ENCODE data around the gene CLOCK. TPM values are rescaled to one million over a fixed set of nuclear protein-coding genes. Genes with fewer than 3 reads are reported as not detected.

CLOCK gene
- total RNA-seq, 2 experiments from 2014 or later = 8.2 to 8.8 TPM

GRCh38 chr4:55498051-55498450, 48.7 kb downstream of the CLOCK start:
- ChIA-PET POLR2A (no interaction called here), CTCF (no interaction called here)
- peaks cover 3% of the 10 kb centered on the region for H3K4me1 Mint-ChIP-seq (ENCODE audit: low read depth)
- no peaks in the 10 kb centered on the region for H3K9me3 Mint-ChIP-seq
- DNase-seq = no peak
- no peak for ATAC-seq
- no peaks in the 10 kb centered on the region for H3K27me3 Mint-ChIP-seq
- TF ChIP-seq, protein P1, sequence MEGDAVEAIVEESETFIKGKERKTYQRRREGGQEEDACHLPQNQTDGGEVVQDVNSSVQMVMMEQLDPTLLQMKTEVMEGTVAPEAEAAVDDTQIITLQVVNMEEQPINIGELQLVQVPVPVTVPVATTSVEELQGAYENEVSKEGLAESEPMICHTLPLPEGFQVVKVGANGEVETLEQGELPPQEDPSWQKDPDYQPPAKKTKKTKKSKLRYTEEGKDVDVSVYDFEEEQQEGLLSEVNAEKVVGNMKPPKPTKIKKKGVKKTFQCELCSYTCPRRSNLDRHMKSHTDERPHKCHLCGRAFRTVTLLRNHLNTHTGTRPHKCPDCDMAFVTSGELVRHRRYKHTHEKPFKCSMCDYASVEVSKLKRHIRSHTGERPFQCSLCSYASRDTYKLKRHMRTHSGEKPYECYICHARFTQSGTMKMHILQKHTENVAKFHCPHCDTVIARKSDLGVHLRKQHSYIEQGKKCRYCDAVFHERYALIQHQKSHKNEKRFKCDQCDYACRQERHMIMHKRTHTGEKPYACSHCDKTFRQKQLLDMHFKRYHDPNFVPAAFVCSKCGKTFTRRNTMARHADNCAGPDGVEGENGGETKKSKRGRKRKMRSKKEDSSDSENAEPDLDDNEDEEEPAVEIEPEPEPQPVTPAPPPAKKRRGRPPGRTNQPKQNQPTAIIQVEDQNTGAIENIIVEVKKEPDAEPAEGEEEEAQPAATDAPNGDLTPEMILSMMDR (IDR thresholded peaks at IDR 0.05) = no peak
- H3K36me3 Mint-ChIP-seq (ENCODE audit: low read depth) = peaks cover 22% of the 10 kb centered on the region
- no peak overlapping the region for H3K27ac Mint-ChIP-seq
- intact Hi-C loops (cut with micrococcal nuclease) = no loop called here
- H3K4me3 Mint-ChIP-seq = no peak overlapping the region

DNA sequence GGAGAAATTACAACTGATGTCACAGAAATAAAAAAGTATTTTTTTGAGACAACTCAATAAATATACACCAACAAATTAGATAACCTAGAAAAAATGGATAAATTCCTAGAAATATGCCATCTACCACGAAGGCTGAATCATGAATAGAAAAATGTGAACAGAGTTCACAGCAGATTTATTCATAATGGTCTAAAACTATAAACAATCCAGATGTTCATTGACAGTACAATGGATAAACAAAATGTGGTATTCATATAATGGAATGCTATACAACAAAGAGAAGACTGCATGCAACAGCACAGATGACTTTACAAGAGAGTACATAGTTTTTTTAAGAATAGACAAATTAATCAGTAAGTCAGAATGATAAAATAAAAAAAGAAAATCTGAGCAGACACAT, 55.2 kb downstream of the CLOCK start:
- Mint-ChIP-seq H3K27ac (no peak overlapping the region), H3K9me3 (no peaks in the 10 kb centered on the region), H3K36me3 (ENCODE audit: low read depth) (peaks cover 15% of the 10 kb centered on the region), H3K4me1 (ENCODE audit: low read depth) (peaks cover 2% of the 10 kb centered on the region), H3K27me3 (no peaks in the 10 kb centered on the region), H3K4me3 (no peak overlapping the region)
- TF ChIP-seq, protein P1 (IDR thresholded peaks at IDR 0.05) = no peak
- intact Hi-C loops (cut with micrococcal nuclease) = no loop called here
- no peak for DNase-seq
- ATAC-seq = no peak
- CTCF ChIA-PET = no interaction called here
- POLR2A ChIA-PET = no interaction called here

- Mint-ChIP-seq H3K9me3 (no peaks in the 10 kb centered on the region), H3K27me3 (no peaks in the 10 kb centered on the region), H3K4me3 (no peak overlapping the region), H3K4me1 (ENCODE audit: low read depth) (peaks cover 2% of the 10 kb centered on the region), H3K36me3 (ENCODE audit: low read depth) (peaks cover 4% of the 10 kb centered on the region), H3K27ac (no peak overlapping the region)
- TF ChIP-seq, protein P1 (IDR thresholded peaks at IDR 0.05) = no peak
- CTCF ChIA-PET = interaction anchor here (0.7 kb wide), 1 partner anchor 11 kb away, joined by 3 read pairs; no protein-coding TSS in a partner anchor
- intact Hi-C loops (cut with micrococcal nuclease) = no loop called here
- ATAC-seq (no peak), DNase-seq (no peak)
- POLR2A ChIA-PET = no interaction called here
These were observed 58.0 kb downstream of the CLOCK start for GRCh38 chr4:55488716-55489115.

DNA sequence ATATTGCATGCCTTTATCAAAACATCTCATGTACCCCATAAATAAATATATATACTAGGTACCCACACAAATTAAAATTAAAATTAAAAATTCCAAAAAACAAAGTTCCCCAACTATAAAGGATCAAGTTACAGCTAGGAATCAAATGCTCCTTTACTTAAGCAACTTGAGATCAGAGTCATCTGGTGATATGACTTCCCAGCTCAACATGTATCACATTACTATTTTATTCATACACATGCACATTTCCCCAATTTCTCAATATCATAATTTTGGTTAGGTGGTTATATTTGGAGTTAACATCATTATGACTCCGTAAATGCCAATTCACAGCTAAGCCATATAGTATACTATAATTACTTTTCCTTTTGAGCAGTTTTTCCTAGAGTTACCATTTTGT, 60.9 kb downstream of the CLOCK start:
- no peak overlapping the region for H3K27ac Mint-ChIP-seq
- no peaks in the 10 kb centered on the region for H3K9me3 Mint-ChIP-seq
- no peak overlapping the region for H3K4me3 Mint-ChIP-seq
- POLR2A ChIA-PET = no interaction called here
- ATAC-seq = no peak
- TF ChIP-seq, protein P1 (IDR thresholded peaks at IDR 0.05) = no peak
- no peaks in the 10 kb centered on the region for H3K4me1 Mint-ChIP-seq (ENCODE audit: low read depth)
- intact Hi-C loops (cut with micrococcal nuclease) = no loop called here
- CTCF ChIA-PET = no interaction called here
- no peaks in the 10 kb centered on the region for H3K27me3 Mint-ChIP-seq
- no peak for DNase-seq
- H3K36me3 Mint-ChIP-seq (ENCODE audit: low read depth) = peaks cover 7% of the 10 kb centered on the region

- DNase-seq (no peak), ATAC-seq (no peak)
- Mint-ChIP-seq H3K9me3 (no peaks in the 10 kb centered on the region), H3K27ac (no peak overlapping the region), H3K4me3 (no peak overlapping the region), H3K36me3 (ENCODE audit: low read depth) (peaks cover 4% of the 10 kb centered on the region), H3K27me3 (no peaks in the 10 kb centered on the region), H3K4me1 (ENCODE audit: low read depth) (no peaks in the 10 kb centered on the region)
- intact Hi-C loops (cut with micrococcal nuclease) = no loop called here
- ChIA-PET POLR2A (no interaction called here), CTCF (no interaction called here)
- TF ChIP-seq, protein P1 (IDR thresholded peaks at IDR 0.05) = no peak
These were observed 63.4 kb downstream of the CLOCK start for GRCh38 chr4:55483315-55483714.

Measured in activated CD8-positive, alpha-beta T cell treated with anti-CD3 and anti-CD28 coated beads for 36 hours (primary cell).